GM19452 (cell line): Measurements from ENCODE around the gene PREB.

Experiments
- ATAC-seq: cut with Tn5 transposase; IDR thresholded peaks from one replicate; pipeline ENCODE4 v1.9.1; 2021; ENCODE audit not compliant: unreplicated experiment

PREB gene

GRCh38 chr2:27096748-27097297 lies 37.6 kb downstream of the PREB start:
- ATAC-seq, result no peak

GRCh38 chr2:27095745-27096651 lies 38.4 kb downstream of the PREB start:
- ATAC-seq, result no peak

- no peak for ATAC-seq
Measured at GRCh38 chr2:27095427-27095744, 39.0 kb downstream of the PREB start.

- no peak for ATAC-seq
Measured at GRCh38 chr2:27094353-27094984, 40.0 kb downstream of the PREB start.

- no peak for ATAC-seq
Measured at GRCh38 chr2:27093430-27094352, 40.7 kb downstream of the PREB start.

- ATAC-seq, result no peak
Measured at GRCh38 chr2:27092696-27093429, 41.6 kb downstream of the PREB start.

- no peak for ATAC-seq
Measured at GRCh38 chr2:27091746-27092695, 42.4 kb downstream of the PREB start.

- no peak for ATAC-seq
Measured at GRCh38 chr2:27089111-27089954, 45.1 kb downstream of the PREB start.

GRCh38 chr2:27088634-27089033 lies 45.8 kb downstream of the PREB start:
- no peak for ATAC-seq

GRCh38 chr2:27087823-27088410 lies 46.5 kb downstream of the PREB start:
- no peak for ATAC-seq

GRCh38 chr2:27086724-27087593 lies 47.5 kb downstream of the PREB start, which contains the start of gene KHK:
TSS of gene KHK (plus strand) at chr2:27086772. CDS start at chr2:27087260, 488 bp downstream.
- peak; percentile 10 for ATAC-seq

- peak; percentile 80 for ATAC-seq
Measured at GRCh38 chr2:27086090-27086723, 48.2 kb downstream of the PREB start.

- ATAC-seq, result peak; percentile 3
Measured at GRCh38 chr2:27085673-27086089, 48.8 kb downstream of the PREB start.

- ATAC-seq, result no peak
Measured at GRCh38 chr2:27085062-27085672, 49.3 kb downstream of the PREB start.

GRCh38 chr2:27084297-27085061 lies 50.0 kb downstream of the PREB start:
- no peak for ATAC-seq
